Measurements from ENCODE around the gene NCCRP1. TPM values are rescaled to one million over a fixed set of nuclear protein-coding genes. Genes with fewer than 3 reads are reported as not detected.
"Not testable (repeated sequence)": the region's sequence is repeated elsewhere in the genome, so short reads cannot be mapped to it uniquely, and the experiment has no call there.

The NCCRP1 gene
- total RNA-seq, 2 experiments from 2014 or later = not detected

GRCh38 chr19:39238944-39239343 is 42.2 kb downstream of the NCCRP1 start:
- intact Hi-C loops (cut with micrococcal nuclease; ENCODE audit: unreplicated experiment) = no loop called here
- H3K4me1 ChIP-seq (ENCODE audit: insufficient read depth, low read length, poor library complexity, severe bottlenecking) = peaks cover 12% of the 10 kb centered on the region
- no peaks in the 10 kb centered on the region for H3K36me3 ChIP-seq (ENCODE audit: insufficient read depth, low read length)
- H4K20me1 ChIP-seq (ENCODE audit: insufficient read depth, low read length) = no peaks in the 10 kb centered on the region
- no TSS peak for BruUV-seq (replicated peaks)
- H3K9me2 ChIP-seq (ENCODE audit: insufficient read depth, low read length) = no peaks in the 10 kb centered on the region
- no peak overlapping the region for H3K27ac ChIP-seq (ENCODE audit: low read depth, low read length, poor library complexity, severe bottlenecking)
- H2AFZ ChIP-seq (ENCODE audit: low read length) = peak overlapping the region; percentile 85; the same call in 1 of the 2 replicates
- H3K79me2 ChIP-seq (ENCODE audit: insufficient read depth, low read depth, low read length) = no peaks in the 10 kb centered on the region
- no peak for TF ChIP-seq EZH2phosphoT487 (IDR thresholded peaks at IDR 0.05; ENCODE audit: borderline replicate concordance, low read depth, low read length)
- H3K4me2 ChIP-seq (ENCODE audit: low read length) = no peak overlapping the region
- H3K9me3 ChIP-seq (ENCODE audit: low read length) = no peaks in the 10 kb centered on the region
- ChIA-PET POLR2A (no interaction called here), CTCF (ENCODE audit: unreplicated experiment) (no interaction called here)
- no peak overlapping the region for H3K4me3 ChIP-seq (ENCODE audit: low read depth, low read length, poor library complexity, severe bottlenecking)
- no peak for DNase-seq (ENCODE audit: low spot score)

- H3K9me3 ChIP-seq (ENCODE audit: low read length) = no peaks in the 10 kb centered on the region
- H4K20me1 ChIP-seq (ENCODE audit: insufficient read depth, low read length) = no peaks in the 10 kb centered on the region
- H3K79me2 ChIP-seq (ENCODE audit: insufficient read depth, low read depth, low read length) = no peaks in the 10 kb centered on the region
- no peak overlapping the region for H3K27ac ChIP-seq (ENCODE audit: low read depth, low read length, poor library complexity, severe bottlenecking)
- intact Hi-C loops (cut with micrococcal nuclease; ENCODE audit: unreplicated experiment) = no loop called here
- no TSS peak for BruUV-seq (replicated peaks)
- H2AFZ ChIP-seq (ENCODE audit: low read length) = no peak overlapping the region
- ChIA-PET POLR2A (no interaction called here), CTCF (ENCODE audit: unreplicated experiment) (no interaction called here)
- peaks cover 12% of the 10 kb centered on the region for H3K4me1 ChIP-seq (ENCODE audit: insufficient read depth, low read length, poor library complexity, severe bottlenecking)
- no peak overlapping the region for H3K4me3 ChIP-seq (ENCODE audit: low read depth, low read length, poor library complexity, severe bottlenecking)
- DNase-seq (ENCODE audit: low spot score) = no peak
- no peak overlapping the region for H3K4me2 ChIP-seq (ENCODE audit: low read length)
- H3K36me3 ChIP-seq (ENCODE audit: insufficient read depth, low read length) = no peaks in the 10 kb centered on the region
- H3K9me2 ChIP-seq (ENCODE audit: insufficient read depth, low read length) = no peaks in the 10 kb centered on the region
- no peak for TF ChIP-seq EZH2phosphoT487 (IDR thresholded peaks at IDR 0.05; ENCODE audit: borderline replicate concordance, low read depth, low read length)
- TF ChIP-seq, protein P1, sequence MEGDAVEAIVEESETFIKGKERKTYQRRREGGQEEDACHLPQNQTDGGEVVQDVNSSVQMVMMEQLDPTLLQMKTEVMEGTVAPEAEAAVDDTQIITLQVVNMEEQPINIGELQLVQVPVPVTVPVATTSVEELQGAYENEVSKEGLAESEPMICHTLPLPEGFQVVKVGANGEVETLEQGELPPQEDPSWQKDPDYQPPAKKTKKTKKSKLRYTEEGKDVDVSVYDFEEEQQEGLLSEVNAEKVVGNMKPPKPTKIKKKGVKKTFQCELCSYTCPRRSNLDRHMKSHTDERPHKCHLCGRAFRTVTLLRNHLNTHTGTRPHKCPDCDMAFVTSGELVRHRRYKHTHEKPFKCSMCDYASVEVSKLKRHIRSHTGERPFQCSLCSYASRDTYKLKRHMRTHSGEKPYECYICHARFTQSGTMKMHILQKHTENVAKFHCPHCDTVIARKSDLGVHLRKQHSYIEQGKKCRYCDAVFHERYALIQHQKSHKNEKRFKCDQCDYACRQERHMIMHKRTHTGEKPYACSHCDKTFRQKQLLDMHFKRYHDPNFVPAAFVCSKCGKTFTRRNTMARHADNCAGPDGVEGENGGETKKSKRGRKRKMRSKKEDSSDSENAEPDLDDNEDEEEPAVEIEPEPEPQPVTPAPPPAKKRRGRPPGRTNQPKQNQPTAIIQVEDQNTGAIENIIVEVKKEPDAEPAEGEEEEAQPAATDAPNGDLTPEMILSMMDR (conservative IDR thresholded peaks at IDR 0.05; ENCODE audit: low read length) = no peak
These were observed 43.7 kb downstream of the NCCRP1 start for GRCh38 chr19:39240421-39240820.

- CTCF ChIA-PET (ENCODE audit: unreplicated experiment); H3K27ac ChIP-seq (ENCODE audit: low read depth, low read length, poor library complexity, severe bottlenecking): not testable (repeated sequence)
These were observed 47.0 kb downstream of the NCCRP1 start for GRCh38 chr19:39243741-39244140.

DNA sequence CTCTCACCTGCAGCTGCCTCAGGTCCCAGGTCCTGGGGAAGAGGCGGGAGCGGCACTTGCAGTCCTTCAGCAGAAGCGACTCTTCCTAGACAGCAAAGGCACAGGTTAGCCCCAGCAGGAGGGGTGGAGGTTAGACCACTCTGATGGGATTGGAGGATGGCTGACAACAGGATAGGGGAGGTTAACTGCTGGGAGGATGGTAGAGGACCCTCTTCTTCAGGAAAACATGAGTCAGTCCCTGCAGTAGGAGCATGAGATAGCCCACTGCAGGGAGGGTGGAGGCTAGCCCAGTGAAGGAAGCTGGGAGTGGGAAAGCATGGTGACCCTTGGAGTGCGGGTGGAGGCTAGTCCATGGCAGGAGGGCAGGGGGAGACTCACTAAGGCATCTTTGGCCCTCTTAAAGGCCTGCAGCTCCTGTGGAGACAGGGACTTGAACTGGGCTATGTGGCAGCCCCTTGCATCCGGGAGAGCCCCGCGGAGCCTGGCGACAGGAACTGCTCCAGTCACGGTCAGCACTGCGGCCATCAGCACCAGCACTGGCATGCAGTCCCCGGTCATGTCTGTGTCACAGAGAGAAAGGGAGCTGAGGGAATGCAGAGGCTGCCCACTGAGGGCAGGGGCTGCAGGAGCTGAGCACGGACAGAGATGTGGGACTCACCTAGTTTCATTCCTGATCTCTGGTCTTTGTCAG is 47.8 kb downstream of the NCCRP1 start, which contains the start of gene IFNL3:
Gene IFNL3, minus strand, starts transcription at position 597 of the 691 bp plus-strand sequence. Its CDS starts 39 bp downstream, at position 558.
- DNase-seq (ENCODE audit: low spot score); H2AFZ ChIP-seq (ENCODE audit: low read length); H3K4me1 ChIP-seq (ENCODE audit: insufficient read depth, low read length, poor library complexity, severe bottlenecking); intact Hi-C loops (cut with micrococcal nuclease; ENCODE audit: unreplicated experiment); H3K79me2 ChIP-seq (ENCODE audit: insufficient read depth, low read depth, low read length); H3K36me3 ChIP-seq (ENCODE audit: insufficient read depth, low read length); CTCF ChIA-PET (ENCODE audit: unreplicated experiment); POLR2A ChIA-PET; H3K27ac ChIP-seq (ENCODE audit: low read depth, low read length, poor library complexity, severe bottlenecking); H3K4me3 ChIP-seq (ENCODE audit: low read depth, low read length, poor library complexity, severe bottlenecking); H3K9me2 ChIP-seq (ENCODE audit: insufficient read depth, low read length); H4K20me1 ChIP-seq (ENCODE audit: insufficient read depth, low read length); BruUV-seq (replicated peaks); H3K4me2 ChIP-seq (ENCODE audit: low read length); H3K9me3 ChIP-seq (ENCODE audit: low read length): not testable (repeated sequence)

More at GRCh38 chr19:39243741-39244140, 47.0 kb downstream of the NCCRP1 start:
- POLR2A ChIA-PET; H4K20me1 ChIP-seq (ENCODE audit: insufficient read depth, low read length); H3K79me2 ChIP-seq (ENCODE audit: insufficient read depth, low read depth, low read length); intact Hi-C loops (cut with micrococcal nuclease; ENCODE audit: unreplicated experiment); BruUV-seq (replicated peaks); H3K36me3 ChIP-seq (ENCODE audit: insufficient read depth, low read length); H3K4me1 ChIP-seq (ENCODE audit: insufficient read depth, low read length, poor library complexity, severe bottlenecking); H3K9me3 ChIP-seq (ENCODE audit: low read length); H3K9me2 ChIP-seq (ENCODE audit: insufficient read depth, low read length); H3K4me2 ChIP-seq (ENCODE audit: low read length); DNase-seq (ENCODE audit: low spot score); H3K4me3 ChIP-seq (ENCODE audit: low read depth, low read length, poor library complexity, severe bottlenecking); H2AFZ ChIP-seq (ENCODE audit: low read length): not testable (repeated sequence)

DNA sequence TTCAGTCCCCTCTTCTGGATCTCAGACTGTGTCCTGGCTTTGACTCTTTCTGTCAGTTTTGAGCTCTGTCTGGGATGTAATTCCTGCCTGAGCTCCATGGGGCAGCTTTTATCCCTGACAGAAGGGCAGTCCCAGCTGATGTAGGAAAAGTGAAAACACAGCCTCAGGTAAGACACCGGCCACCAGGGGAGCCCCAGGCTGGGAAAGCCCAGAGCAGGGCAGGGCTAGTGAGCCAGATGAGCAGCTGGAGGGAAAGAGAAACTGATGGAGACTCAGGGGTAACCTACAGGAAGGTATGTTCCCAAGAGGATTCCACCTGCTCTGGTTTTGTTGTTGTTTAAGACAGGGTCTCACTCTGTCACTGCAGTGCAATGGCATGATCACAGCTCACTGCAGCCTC is 48.4 kb downstream of the NCCRP1 start:
- CTCF ChIA-PET (ENCODE audit: unreplicated experiment); H3K4me2 ChIP-seq (ENCODE audit: low read length); BruUV-seq (replicated peaks): not testable (repeated sequence)

More for the DNA sequence above, 48.4 kb downstream of the NCCRP1 start:
- H2AFZ ChIP-seq (ENCODE audit: low read length); H3K4me3 ChIP-seq (ENCODE audit: low read depth, low read length, poor library complexity, severe bottlenecking); POLR2A ChIA-PET; DNase-seq (ENCODE audit: low spot score); H3K27ac ChIP-seq (ENCODE audit: low read depth, low read length, poor library complexity, severe bottlenecking); intact Hi-C loops (cut with micrococcal nuclease; ENCODE audit: unreplicated experiment); H3K9me3 ChIP-seq (ENCODE audit: low read length); H4K20me1 ChIP-seq (ENCODE audit: insufficient read depth, low read length); H3K9me2 ChIP-seq (ENCODE audit: insufficient read depth, low read length); H3K4me1 ChIP-seq (ENCODE audit: insufficient read depth, low read length, poor library complexity, severe bottlenecking); H3K79me2 ChIP-seq (ENCODE audit: insufficient read depth, low read depth, low read length); H3K36me3 ChIP-seq (ENCODE audit: insufficient read depth, low read length): not testable (repeated sequence)
